ENCODE data around the gene SLC9A3. TPM values are rescaled to one million over a fixed set of nuclear protein-coding genes. Genes with fewer than 3 reads are reported as not detected.
A peak's percentile ranks its signal among the peaks of the same experiment; 100 is the strongest.

The SLC9A3 gene
- total RNA-seq, 1 donor from 2014 or later = 6.4 TPM

DNA sequence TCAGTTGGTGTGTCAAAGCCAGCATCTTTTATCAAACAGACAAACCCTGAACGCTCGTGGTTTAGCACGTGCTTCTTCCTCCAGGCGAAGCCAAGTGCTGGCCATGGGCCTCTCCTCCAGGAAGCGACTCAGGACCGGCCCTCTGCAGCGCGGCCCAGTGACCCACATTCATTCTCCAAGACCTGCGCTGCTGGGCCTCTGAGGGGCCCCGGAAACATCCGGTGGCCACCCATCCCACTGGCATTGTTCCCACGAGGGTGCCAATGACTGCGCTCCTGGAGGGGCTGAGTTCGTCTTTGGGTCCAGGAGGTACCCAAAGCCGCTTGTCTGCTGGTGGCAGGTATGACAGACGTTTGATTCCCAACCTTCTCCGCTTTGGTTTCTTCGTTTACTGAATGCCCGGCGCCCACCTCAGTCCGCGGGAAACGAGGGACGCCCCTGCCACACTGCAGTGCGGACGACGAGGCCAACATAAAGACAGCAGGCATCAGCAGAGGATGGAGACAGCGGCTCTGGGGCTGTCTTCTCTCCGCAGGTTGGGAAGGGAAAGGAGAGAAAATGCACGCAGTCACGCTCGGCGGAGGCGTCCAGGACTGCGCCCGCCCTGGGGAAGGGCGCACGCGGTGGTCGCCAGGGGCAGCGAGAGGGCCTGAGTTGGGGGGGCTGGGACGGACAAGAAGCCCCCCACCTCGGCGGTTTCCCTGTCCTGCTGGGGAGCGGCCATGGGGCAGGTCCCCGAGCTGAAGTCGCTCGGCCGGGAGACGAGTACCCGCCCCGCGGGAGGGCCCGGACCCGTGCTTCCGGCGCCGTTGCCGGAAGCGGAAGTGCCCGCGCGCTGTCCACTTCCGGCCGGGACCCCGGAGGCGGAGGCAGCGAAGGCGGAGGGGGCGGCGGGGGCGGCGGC lies 81.7 kb downstream of the SLC9A3 start, which contains the start of gene EXOC3:
Gene EXOC3, plus strand, starts transcription at position 842 of the 904 bp plus-strand sequence. CDS start 3,030 bp downstream, outside the sequence.
- Mint-ChIP-seq H3K4me1 (ENCODE audit: unreplicated experiment) (peaks cover 15% of the 10 kb centered on the region), H3K27me3 (no peaks in the 10 kb centered on the region), H3K27ac (peak within 1 kb of the TSS; percentile 93), H3K4me3 (peak within 1 kb of the TSS; percentile 98), H3K9me3 (no peaks in the 10 kb centered on the region), H3K36me3 (peaks cover 4% of the 10 kb centered on the region)
- TF ChIP-seq, protein P1, sequence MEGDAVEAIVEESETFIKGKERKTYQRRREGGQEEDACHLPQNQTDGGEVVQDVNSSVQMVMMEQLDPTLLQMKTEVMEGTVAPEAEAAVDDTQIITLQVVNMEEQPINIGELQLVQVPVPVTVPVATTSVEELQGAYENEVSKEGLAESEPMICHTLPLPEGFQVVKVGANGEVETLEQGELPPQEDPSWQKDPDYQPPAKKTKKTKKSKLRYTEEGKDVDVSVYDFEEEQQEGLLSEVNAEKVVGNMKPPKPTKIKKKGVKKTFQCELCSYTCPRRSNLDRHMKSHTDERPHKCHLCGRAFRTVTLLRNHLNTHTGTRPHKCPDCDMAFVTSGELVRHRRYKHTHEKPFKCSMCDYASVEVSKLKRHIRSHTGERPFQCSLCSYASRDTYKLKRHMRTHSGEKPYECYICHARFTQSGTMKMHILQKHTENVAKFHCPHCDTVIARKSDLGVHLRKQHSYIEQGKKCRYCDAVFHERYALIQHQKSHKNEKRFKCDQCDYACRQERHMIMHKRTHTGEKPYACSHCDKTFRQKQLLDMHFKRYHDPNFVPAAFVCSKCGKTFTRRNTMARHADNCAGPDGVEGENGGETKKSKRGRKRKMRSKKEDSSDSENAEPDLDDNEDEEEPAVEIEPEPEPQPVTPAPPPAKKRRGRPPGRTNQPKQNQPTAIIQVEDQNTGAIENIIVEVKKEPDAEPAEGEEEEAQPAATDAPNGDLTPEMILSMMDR (conservative IDR thresholded peaks at IDR 0.05) = no peak
- DNase-seq (ENCODE audit: extremely low spot score, unreplicated experiment) = no peak

DNA sequence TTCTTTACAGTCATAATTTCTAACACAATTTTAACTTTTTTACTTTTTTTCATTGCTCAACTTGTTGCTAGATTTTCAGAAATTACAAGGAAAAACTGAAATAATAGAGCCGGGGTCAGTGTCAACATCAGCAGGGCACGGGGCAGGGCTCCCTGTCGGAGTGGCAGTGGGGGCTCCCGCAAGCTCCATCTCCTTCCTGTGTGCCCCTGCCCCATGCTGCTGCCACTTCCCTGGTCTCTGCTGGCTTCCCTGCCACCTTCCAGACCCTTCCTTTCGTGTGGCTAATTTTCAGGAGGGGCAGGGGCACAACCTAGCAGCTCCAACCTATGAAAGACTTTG lies 82.3 kb downstream of the SLC9A3 start:
- H3K4me3 Mint-ChIP-seq = peak overlapping the region; percentile 98
- peak overlapping the region; percentile 93 for H3K27ac Mint-ChIP-seq
- no peaks in the 10 kb centered on the region for H3K9me3 Mint-ChIP-seq
- TF ChIP-seq, protein P1 (conservative IDR thresholded peaks at IDR 0.05) = no peak
- H3K4me1 Mint-ChIP-seq (ENCODE audit: unreplicated experiment) = peaks cover 15% of the 10 kb centered on the region
- peaks cover 4% of the 10 kb centered on the region for H3K36me3 Mint-ChIP-seq
- no peak for DNase-seq (ENCODE audit: extremely low spot score, unreplicated experiment)
- H3K27me3 Mint-ChIP-seq = no peaks in the 10 kb centered on the region

DNA sequence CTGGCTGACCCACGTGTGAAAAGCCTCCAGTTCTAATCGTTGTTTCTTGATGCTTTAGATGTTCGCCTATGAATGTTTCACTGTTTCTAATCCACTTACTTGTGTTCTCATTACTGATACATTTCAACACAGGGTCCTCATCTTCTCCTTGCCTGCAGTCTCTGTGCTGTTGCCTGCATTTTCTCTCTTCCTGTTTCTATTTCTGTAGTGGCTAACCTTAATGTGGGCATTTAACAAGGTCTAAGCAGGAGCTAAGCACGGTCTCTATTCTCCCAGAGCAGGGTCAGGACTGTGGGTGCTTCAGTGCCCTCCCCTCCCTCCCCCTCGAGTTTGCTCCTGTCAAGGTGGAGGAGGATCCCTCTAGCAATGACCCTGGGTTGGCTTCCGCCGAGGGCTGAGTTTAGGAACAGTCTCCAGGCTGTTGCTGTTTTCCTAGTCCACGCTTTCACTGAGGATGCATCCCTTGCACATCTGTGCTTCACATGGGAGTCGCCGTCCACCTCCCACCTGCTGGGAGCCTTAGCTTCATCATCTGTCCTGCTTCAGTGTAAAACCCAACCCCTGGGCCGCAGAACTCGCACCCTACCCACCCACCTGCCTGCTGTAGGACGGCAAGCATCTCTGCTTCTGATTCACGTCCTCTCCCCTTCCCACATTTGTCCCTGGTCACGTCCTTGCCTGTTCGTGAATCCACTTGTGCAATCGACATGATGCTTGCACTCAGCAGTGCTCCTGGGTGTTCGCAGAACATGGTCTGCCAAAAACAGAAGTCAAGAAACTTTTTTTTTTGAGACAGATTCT lies 83.6 kb downstream of the SLC9A3 start:
- Mint-ChIP-seq H3K27me3 (no peaks in the 10 kb centered on the region), H3K4me3 (no peak overlapping the region), H3K4me1 (ENCODE audit: unreplicated experiment) (peaks cover 10% of the 10 kb centered on the region), H3K27ac (no peak overlapping the region), H3K36me3 (peaks cover 4% of the 10 kb centered on the region), H3K9me3 (no peaks in the 10 kb centered on the region)
- no peak for DNase-seq (ENCODE audit: extremely low spot score, unreplicated experiment)
- TF ChIP-seq, protein P1 (conservative IDR thresholded peaks at IDR 0.05) = no peak

DNA sequence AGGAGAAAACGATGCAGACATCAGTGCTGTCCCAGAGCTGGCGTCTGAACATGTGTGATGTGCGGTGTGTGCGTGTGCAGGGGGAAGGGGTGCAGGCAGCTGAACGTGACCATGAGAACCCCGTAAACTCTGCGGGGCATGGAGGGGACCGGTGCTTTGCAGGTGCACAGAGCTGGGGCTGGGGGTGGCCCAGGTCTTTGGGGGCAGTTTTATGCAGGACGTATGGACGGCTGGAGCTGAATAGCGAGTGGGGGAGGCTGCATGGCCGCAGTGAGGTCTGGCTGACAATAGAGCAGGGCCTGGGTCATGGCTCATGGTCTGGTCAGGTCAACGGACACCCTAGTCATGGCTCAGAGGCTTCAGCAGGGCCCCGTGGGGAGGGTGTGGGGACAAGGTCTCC lies 84.6 kb downstream of the SLC9A3 start:
- no peak for DNase-seq (ENCODE audit: extremely low spot score, unreplicated experiment)
- no peak overlapping the region for H3K27ac Mint-ChIP-seq
- no peaks in the 10 kb centered on the region for H3K27me3 Mint-ChIP-seq
- TF ChIP-seq, protein P1 (conservative IDR thresholded peaks at IDR 0.05) = no peak
- H3K9me3 Mint-ChIP-seq = no peaks in the 10 kb centered on the region
- peaks cover 6% of the 10 kb centered on the region for H3K4me1 Mint-ChIP-seq (ENCODE audit: unreplicated experiment)
- peak overlapping the region; percentile 62 for H3K4me3 Mint-ChIP-seq
- H3K36me3 Mint-ChIP-seq = peaks cover 4% of the 10 kb centered on the region

DNA sequence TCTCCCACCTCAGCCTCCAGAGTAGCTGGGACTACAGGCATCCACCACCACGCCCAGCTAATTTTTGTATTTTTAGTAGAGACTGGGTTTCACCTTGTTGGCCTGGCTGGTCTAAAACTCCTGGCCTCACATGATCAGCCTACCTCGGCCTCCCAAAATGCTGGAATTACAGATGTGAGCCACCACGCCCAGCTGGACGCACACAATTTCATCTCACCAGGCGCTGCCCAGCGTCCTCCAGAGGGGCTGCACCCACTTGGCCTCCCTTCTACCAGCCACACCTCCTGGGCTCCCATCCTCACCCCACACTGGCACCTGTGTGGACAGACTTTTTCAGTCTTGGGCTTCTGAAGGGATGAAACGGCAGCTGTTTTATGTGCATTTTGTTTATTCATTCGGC lies 85.1 kb downstream of the SLC9A3 start:
- Mint-ChIP-seq H3K9me3 (no peaks in the 10 kb centered on the region), H3K4me1 (ENCODE audit: unreplicated experiment) (peaks cover 1% of the 10 kb centered on the region), H3K36me3 (no peaks in the 10 kb centered on the region), H3K27ac (no peak overlapping the region), H3K4me3 (peak overlapping the region; percentile 62), H3K27me3 (no peaks in the 10 kb centered on the region)
- TF ChIP-seq, protein P1 (conservative IDR thresholded peaks at IDR 0.05) = no peak
- DNase-seq (ENCODE audit: extremely low spot score, unreplicated experiment) = no peak

All from type B pancreatic cell (in vitro differentiated cells).